Gastrocnemius medialis (tissue), 4 donors: Measurements from ENCODE around the gene LTN1.

ENCODE experiments used
- CTCF ChIP-seq, 5 experiments: fragments of 450-650 bp in 3 of 5; fragments of 200-600 bp in 2 of 5; sonication (generic) in 2 of 5; IDR thresholded peaks in 4 of 5; conservative IDR thresholded peaks in 1 of 5; 1 replicate in 4 of 5; 2 replicates in 1 of 5; pipeline ENCODE4 v1.5.1; 2016 to 2019; ENCODE audit warnings: antibody characterized with exemption in 5 of 5, mild to moderate bottlenecking in 3 of 5, moderate library complexity in 3 of 5
- POLR2A ChIP-seq, 2 donors: fragments of 450-650 bp; IDR thresholded peaks; one replicate each; pipeline ENCODE4 v1.6.1; 2017; ENCODE audit warnings: antibody characterized with exemption in 2 of 2, mild to moderate bottlenecking in 2 of 2, moderate library complexity in 2 of 2

- TF ChIP-seq CTCF (IDR thresholded peaks at IDR 0.05 in 4 of 5, conservative IDR thresholded peaks at IDR 0.05 in 1 of 5) (no peak), POLR2A (IDR thresholded peaks at IDR 0.05) (no peak)
These were observed 13.6 kb downstream of the LTN1 start for GRCh38 chr21:28979092-28979491.
